Colonic mucosa (tissue), 4 donors: ENCODE measurements around the gene RTP5. TPM values are rescaled to one million over a fixed set of nuclear protein-coding genes. Genes with fewer than 3 reads are reported as not detected.

Experiments
- DNase-seq: peaks from one replicate; pipeline ENCODE4 v3.0.0-alpha.2; 2020
- H3K27ac ChIP-seq: fragments of 200-600 bp; one replicate; pipeline ENCODE4 v1.8.0; 2021
- H3K27me3 ChIP-seq: fragments of 200-600 bp; one replicate; pipeline ENCODE4 v1.8.0; 2021
- H3K36me3 ChIP-seq: fragments of 200-600 bp; one replicate; pipeline ENCODE4 v1.8.0; 2021
- H3K4me1 ChIP-seq: fragments of 200-600 bp; one replicate; pipeline ENCODE4 v1.8.0; 2021; ENCODE audit warnings: mild to moderate bottlenecking
- H3K4me3 ChIP-seq: fragments of 200-600 bp; one replicate; pipeline ENCODE4 v1.8.0; 2021
- H3K9ac ChIP-seq, 2 donors: one replicate each; pipeline ENCODE4 v1.7.0; 2013; ENCODE audit warnings: control low read depth in 2 of 2, low read depth in 2 of 2, low read length in 2 of 2
- H3K9me3 ChIP-seq: fragments of 200-600 bp; one replicate; pipeline ENCODE4 v1.8.0; 2021
- CTCF ChIP-seq: fragments of 200-600 bp; IDR thresholded peaks from one replicate; pipeline ENCODE4 v1.8.0; 2022; ENCODE audit warnings: antibody characterized with exemption, mild to moderate bottlenecking
- intact Hi-C: fragments of 100-400 bp; cut with DNase I; formaldehyde crosslinking; loops from one replicate; pipeline ENCODE4 v1.14.1; 2022
- total RNA-seq, 2 donors: library from RNA; stranded (reverse); fragmentation: NEBNext Ultra II Directional in 1 of 2; extraction: Animal tissue kit (Norgen Biotek cat#: 25700) in 1 of 2; gene quantifications; one replicate each; pipeline ENCODE4 v1.2.1, GENCODE V29; 2021
- donor health status: healthy.
- donor health status: DM: no; HTN: no; CAD: no.
- donor health status: DM: no; HTN: no; CAD: no.

The RTP5 gene
- total RNA-seq, 2 donors from 2014 or later = not detected

- Histone ChIP-seq H3K4me3 (no peak overlapping the region), H3K36me3 (no peaks in the 10 kb centered on the region), H3K9ac (no peak overlapping the region), H3K27ac (no peak overlapping the region), H3K27me3 (no peaks in the 10 kb centered on the region), H3K4me1 (no peaks in the 10 kb centered on the region), H3K9me3 (no peaks in the 10 kb centered on the region)
- no peak for DNase-seq
- intact Hi-C loops = no loop called here
- no peak for TF ChIP-seq CTCF
Observed at GRCh38 chr2:241891988-241892298, 22.4 kb downstream of the RTP5 start.

- Histone ChIP-seq H3K9ac (no peak overlapping the region), H3K9me3 (no peaks in the 10 kb centered on the region), H3K27me3 (no peaks in the 10 kb centered on the region), H3K4me3 (no peak overlapping the region), H3K4me1 (no peaks in the 10 kb centered on the region), H3K27ac (no peak overlapping the region), H3K36me3 (no peaks in the 10 kb centered on the region)
- TF ChIP-seq CTCF = no peak
- DNase-seq = no peak
- intact Hi-C loops = no loop called here
Observed at GRCh38 chr2:241892299-241893137, 23.0 kb downstream of the RTP5 start.

GRCh38 chr2:241893265-241893664 lies 23.7 kb downstream of the RTP5 start:
- no peak for DNase-seq
- Histone ChIP-seq H3K27ac (no peak overlapping the region), H3K4me1 (no peaks in the 10 kb centered on the region), H3K4me3 (no peak overlapping the region), H3K9me3 (no peaks in the 10 kb centered on the region), H3K9ac (no peak overlapping the region), H3K27me3 (no peaks in the 10 kb centered on the region), H3K36me3 (no peaks in the 10 kb centered on the region)
- TF ChIP-seq CTCF = no peak
- intact Hi-C loops = no loop called here

GRCh38 chr2:241894056-241894641 lies 24.6 kb downstream of the RTP5 start:
- DNase-seq = no peak
- no peaks in the 10 kb centered on the region for H3K9me3 ChIP-seq

More at GRCh38 chr2:241894056-241894641, 24.6 kb downstream of the RTP5 start:
- intact Hi-C loops = no loop called here
- H3K27me3 ChIP-seq = no peaks in the 10 kb centered on the region
- no peak overlapping the region for H3K27ac ChIP-seq
- H3K9ac ChIP-seq = no peak overlapping the region
- no peak for TF ChIP-seq CTCF
- H3K36me3 ChIP-seq = no peaks in the 10 kb centered on the region
- no peak overlapping the region for H3K4me3 ChIP-seq
- no peaks in the 10 kb centered on the region for H3K4me1 ChIP-seq
